NT2/D1 (cell line): ENCODE measurements around the gene BCL2L11.

Source experiments
- DNase-seq: peaks from one replicate; pipeline ENCODE4 v3.0.0-alpha.2; 2011; ENCODE audit warnings: low read depth, low spot score
- H3K27me3 ChIP-seq: 2 replicates; pipeline ENCODE4 v1.6.0; 2011; ENCODE audit warnings: mild to moderate bottlenecking; ENCODE audit not compliant: insufficient read length, insufficient read depth
- H3K36me3 ChIP-seq: 2 replicates; pipeline ENCODE4 v1.6.1; 2011; ENCODE audit warnings: mild to moderate bottlenecking, low read length, mixed read lengths; ENCODE audit not compliant: insufficient read depth, insufficient read length
- H3K4me1 ChIP-seq: 2 replicates; pipeline ENCODE4 v1.5.1; 2011; ENCODE audit not compliant: insufficient read depth, insufficient read length
- H3K4me3 ChIP-seq: 2 replicates; pipeline ENCODE4 v1.5.1; 2011; ENCODE audit warnings: low read depth; ENCODE audit not compliant: insufficient read length
- H3K9ac ChIP-seq: 2 replicates; pipeline ENCODE4 v1.6.0; 2011; ENCODE audit warnings: low read depth; ENCODE audit not compliant: insufficient read length
- H3K9me3 ChIP-seq: 2 replicates; pipeline ENCODE4 v1.5.1; 2011; ENCODE audit warnings: mild to moderate bottlenecking, low read length; ENCODE audit not compliant: insufficient read depth
- SUZ12 ChIP-seq: IDR thresholded peaks from 2 replicates; pipeline ENCODE4 v1.6.1; 2011; ENCODE audit not compliant: insufficient read length, insufficient read depth; ENCODE audit errors: extremely low read depth
- YY1 ChIP-seq: IDR thresholded peaks from 2 replicates; pipeline ENCODE4 v1.6.1; 2011; ENCODE audit not compliant: insufficient read length, insufficient read depth
- ZNF274 ChIP-seq: IDR thresholded peaks from 2 replicates; pipeline ENCODE4 v1.6.1; 2011; ENCODE audit warnings: mild to moderate bottlenecking, low read depth, low read length

BCL2L11 gene

DNA sequence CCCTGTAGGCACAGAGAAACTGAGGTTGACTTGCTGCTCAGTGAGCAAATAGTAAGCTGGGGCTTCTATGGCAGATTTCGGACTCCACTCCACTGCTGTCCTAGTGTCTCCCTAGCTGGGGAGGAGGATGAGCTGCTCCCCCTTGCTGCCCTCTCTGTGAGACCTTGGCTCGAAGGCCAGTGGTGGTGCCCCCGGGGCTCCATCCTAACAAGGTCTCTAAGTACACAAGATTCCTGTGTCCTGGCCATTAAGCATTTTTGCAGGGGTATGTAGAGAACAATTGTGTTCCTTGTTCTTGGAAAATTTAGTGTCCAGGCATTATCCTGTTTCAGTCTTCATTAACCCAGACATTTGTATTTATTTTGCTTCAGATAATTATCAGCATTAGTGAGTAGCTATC lies 21.3 kb upstream of the BCL2L11 start:
- no peaks in the 10 kb centered on the region for H3K9me3 ChIP-seq
- peaks cover 2% of the 10 kb centered on the region for H3K4me1 ChIP-seq
- no peak overlapping the region for H3K9ac ChIP-seq
- no peak for TF ChIP-seq YY1
- no peak for TF ChIP-seq SUZ12
- TF ChIP-seq ZNF274, result no peak
- no peak overlapping the region for H3K4me3 ChIP-seq
- DNase-seq, result no peak
- no peaks in the 10 kb centered on the region for H3K36me3 ChIP-seq
- no peaks in the 10 kb centered on the region for H3K27me3 ChIP-seq

DNA sequence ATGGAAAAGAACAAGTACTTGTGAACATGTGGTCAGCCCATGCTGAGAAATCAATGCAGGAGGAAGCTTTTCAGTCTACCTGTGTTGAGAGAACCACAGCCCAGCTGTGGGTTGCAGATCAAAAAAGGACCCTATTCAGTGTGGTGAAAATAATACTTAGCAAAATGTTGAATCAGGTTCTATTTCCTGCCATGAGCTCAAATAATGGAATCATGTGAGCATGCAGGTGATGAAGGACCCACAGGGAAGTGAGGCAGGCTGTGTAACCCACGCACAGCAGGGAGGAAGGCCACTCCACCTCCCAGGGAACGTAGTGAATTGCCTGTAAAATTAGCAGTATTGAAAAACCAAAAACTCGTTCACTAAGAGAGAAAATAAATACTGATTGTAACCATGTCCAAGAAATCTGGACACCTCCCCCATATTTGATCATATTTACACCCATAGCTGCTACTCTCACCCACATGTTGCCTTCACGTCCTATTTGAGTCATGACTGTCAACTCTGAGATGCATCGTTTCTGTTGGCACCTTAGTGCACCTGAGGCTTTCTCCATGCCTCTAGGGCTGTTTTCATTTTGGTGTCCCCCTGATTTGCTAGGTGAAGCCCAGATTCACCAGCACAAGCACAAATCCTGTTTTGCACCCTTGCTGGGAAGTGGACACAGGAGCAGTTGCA lies 20.5 kb upstream of the BCL2L11 start:
- no peak for DNase-seq
- Histone ChIP-seq H3K9me3 (no peaks in the 10 kb centered on the region), H3K27me3 (no peaks in the 10 kb centered on the region), H3K36me3 (no peaks in the 10 kb centered on the region), H3K9ac (no peak overlapping the region), H3K4me3 (no peak overlapping the region), H3K4me1 (peaks cover 2% of the 10 kb centered on the region)
- TF ChIP-seq ZNF274 (no peak), YY1 (no peak), SUZ12 (no peak)

DNA sequence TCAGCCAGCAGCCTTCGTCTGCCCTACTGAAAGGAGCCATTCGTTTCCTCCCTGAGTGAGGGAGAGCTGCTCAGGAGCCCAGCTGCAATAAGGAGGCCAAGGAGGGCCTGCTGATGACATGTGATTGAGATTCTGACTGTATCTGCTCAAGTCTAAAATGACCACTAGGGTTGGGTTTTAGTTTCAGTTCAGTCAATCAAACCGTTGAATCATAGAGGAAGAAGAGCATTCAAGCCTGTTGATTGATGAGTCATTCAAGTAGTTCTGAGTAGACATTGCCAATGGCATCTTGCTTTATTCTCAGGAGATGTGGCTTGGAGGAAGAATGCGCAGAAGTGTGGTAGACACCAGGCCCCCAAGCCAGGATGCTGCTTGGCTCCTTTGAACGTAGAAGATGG lies 19.9 kb upstream of the BCL2L11 start:
- no peak for DNase-seq

DNA sequence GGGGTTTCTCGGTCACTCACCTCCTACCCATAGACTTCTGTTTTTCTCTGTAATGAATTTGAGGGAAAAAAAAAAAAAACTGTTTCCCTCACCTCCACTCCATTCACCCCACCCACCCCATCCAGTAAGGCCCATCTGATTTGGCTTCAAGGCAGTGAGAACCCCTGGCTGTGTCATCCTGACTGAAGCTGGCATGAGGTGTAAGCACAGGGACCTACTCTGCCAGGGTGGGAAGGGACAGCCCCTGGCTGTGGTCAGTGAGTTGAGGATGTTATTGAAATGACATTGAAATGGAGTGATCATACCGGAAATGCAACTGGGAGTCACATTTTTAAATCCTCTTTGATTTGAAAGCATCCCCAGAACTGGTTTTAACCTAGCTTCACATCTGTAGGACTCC lies 19.1 kb upstream of the BCL2L11 start:
- H3K4me1 ChIP-seq, result peaks cover 2% of the 10 kb centered on the region
- TF ChIP-seq ZNF274, result no peak
- TF ChIP-seq SUZ12, result no peak
- TF ChIP-seq YY1, result no peak

More for the DNA sequence above, 19.9 kb upstream of the BCL2L11 start:
- peaks cover 2% of the 10 kb centered on the region for H3K4me1 ChIP-seq
- H3K4me3 ChIP-seq, result no peak overlapping the region
- TF ChIP-seq YY1 (no peak), ZNF274 (no peak), SUZ12 (no peak)
- no peaks in the 10 kb centered on the region for H3K9me3 ChIP-seq
- no peak overlapping the region for H3K9ac ChIP-seq
- no peaks in the 10 kb centered on the region for H3K36me3 ChIP-seq
- H3K27me3 ChIP-seq, result no peaks in the 10 kb centered on the region

DNA sequence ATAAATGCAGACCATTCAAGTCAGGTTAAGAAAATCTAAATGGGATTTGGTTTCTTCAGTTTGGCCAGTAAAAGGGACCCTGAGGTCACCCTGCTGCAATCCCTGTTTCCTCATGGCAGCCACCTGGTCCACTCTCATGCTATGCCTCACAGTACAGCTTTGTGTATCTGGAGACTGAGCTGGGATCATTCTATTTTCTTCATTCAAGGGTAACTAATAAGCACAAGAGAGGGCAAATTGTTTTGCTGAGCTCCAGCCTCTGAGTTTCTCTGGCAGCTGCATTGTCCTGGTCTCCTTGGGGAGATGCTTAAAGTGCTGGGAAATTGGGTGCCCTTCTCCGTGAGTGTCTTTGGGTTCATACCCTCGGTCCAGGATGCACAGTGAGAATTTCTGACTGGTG lies 18.5 kb upstream of the BCL2L11 start:
- DNase-seq, result no peak
- no peak for TF ChIP-seq YY1
- TF ChIP-seq ZNF274, result no peak
- TF ChIP-seq SUZ12, result no peak
- H3K9ac ChIP-seq, result no peak overlapping the region
- H3K4me3 ChIP-seq, result no peak overlapping the region
- H3K27me3 ChIP-seq, result no peaks in the 10 kb centered on the region
- peaks cover 2% of the 10 kb centered on the region for H3K4me1 ChIP-seq
- no peaks in the 10 kb centered on the region for H3K9me3 ChIP-seq
- no peaks in the 10 kb centered on the region for H3K36me3 ChIP-seq

More for the DNA sequence above, 19.1 kb upstream of the BCL2L11 start:
- Histone ChIP-seq H3K9me3 (no peaks in the 10 kb centered on the region), H3K27me3 (no peaks in the 10 kb centered on the region), H3K36me3 (no peaks in the 10 kb centered on the region), H3K4me3 (no peak overlapping the region), H3K9ac (no peak overlapping the region)
- DNase-seq, result no peak

DNA sequence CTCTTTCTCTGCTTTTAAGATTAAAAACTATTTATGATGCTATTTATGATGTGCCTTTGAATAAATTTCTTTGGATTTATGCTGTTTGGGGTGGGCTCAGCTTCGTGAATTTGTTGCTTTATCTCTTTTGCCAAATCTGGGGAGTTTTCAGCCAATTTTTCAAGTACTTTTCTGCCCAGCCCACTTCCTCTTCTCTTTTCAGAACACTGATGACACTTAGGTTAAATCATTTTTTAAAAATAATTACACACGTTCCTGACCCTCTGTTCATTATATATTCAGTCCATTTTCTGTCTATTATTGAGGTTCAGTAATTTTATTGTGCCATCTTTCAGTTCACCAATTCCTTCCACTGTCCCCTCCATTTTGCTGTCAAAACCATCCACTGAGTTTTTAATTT lies 14.8 kb upstream of the BCL2L11 start:
- peaks cover 2% of the 10 kb centered on the region for H3K4me1 ChIP-seq
- no peak overlapping the region for H3K4me3 ChIP-seq
- TF ChIP-seq SUZ12 (no peak), ZNF274 (no peak), YY1 (no peak)
- no peak overlapping the region for H3K9ac ChIP-seq
- H3K36me3 ChIP-seq, result no peaks in the 10 kb centered on the region
- no peaks in the 10 kb centered on the region for H3K9me3 ChIP-seq
- H3K27me3 ChIP-seq, result no peaks in the 10 kb centered on the region
- no peak for DNase-seq

DNA sequence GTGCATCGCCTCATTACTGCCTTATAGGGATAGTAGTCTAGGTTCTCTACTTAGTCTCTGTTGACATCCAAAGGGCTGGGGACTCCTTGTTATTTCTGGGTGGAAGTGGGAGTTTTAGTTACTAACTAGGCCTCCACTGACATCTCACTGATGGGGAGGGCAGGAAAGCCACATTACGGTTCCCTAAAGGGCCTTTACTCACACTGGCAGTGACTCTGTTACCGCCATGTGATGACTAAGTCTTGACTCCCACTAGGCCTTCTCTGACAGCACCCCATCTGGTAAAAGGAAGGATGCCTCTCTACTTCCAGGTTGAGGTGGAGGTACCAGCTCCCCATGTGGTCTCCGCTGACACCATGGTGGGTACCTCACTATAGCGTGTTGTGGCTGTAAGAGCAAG lies 14.0 kb upstream of the BCL2L11 start:
- Histone ChIP-seq H3K4me3 (no peak overlapping the region), H3K27me3 (no peaks in the 10 kb centered on the region), H3K9me3 (no peaks in the 10 kb centered on the region), H3K9ac (no peak overlapping the region), H3K4me1 (peaks cover 2% of the 10 kb centered on the region), H3K36me3 (no peaks in the 10 kb centered on the region)
- TF ChIP-seq SUZ12 (no peak), ZNF274 (no peak)
- DNase-seq, result no peak
